ENCODE data around the gene TFF2. TPM values are rescaled to one million over a fixed set of nuclear protein-coding genes. Genes with fewer than 3 reads are reported as not detected.

Gene TFF2
- total and polyA plus RNA-seq, 2 donors from 2014 or later, result not detected

DNA sequence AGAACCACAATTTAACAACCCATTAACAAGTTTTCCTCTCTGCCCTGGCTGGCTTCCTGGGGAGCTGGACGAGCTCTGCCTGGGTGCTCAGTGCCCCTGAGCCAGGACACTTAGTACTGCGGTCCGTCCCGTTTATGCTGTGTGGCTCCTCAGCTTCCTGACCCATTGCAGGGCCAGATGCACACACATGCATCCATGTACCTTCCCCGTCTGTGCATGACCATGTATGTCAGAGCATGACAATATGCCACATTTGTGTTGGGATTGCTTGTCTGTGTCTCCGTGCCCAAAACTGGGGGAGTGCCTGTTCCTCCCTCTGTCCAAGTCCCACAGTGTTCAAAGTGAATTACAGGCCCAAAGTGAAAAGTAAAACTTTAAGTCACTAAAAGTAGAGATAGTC, 25.9 kb downstream of the TFF2 start:
- Histone ChIP-seq H3K9me3 (ENCODE audit: control insufficient read depth in 2 of 3, insufficient read depth in 1 of 3, low read length in 3 of 3) (peaks cover 0 to 5% (median 0%) of the 10 kb centered on the region in 3 donors), H3K27ac (ENCODE audit: low read depth in 2 of 2, low read length in 2 of 2) (no peak overlapping the region), H3K27me3 (ENCODE audit: control insufficient read depth, insufficient read depth, low read length) (no peaks in the 10 kb centered on the region), H3K4me1 (ENCODE audit: control insufficient read depth in 2 of 3, insufficient read depth in 2 of 3, low read depth in 1 of 3, low read length in 3 of 3) (no peaks in the 10 kb centered on the region), H3K36me3 (ENCODE audit: control insufficient read depth in 2 of 3, insufficient read depth in 3 of 3, low read length in 3 of 3) (no peaks in the 10 kb centered on the region), H3K9ac (ENCODE audit: low read length in 3 of 3) (no peak overlapping the region), H3K4me3 (ENCODE audit: low read length in 3 of 3) (no peak overlapping the region)
- DNase-seq (no peak), FAIRE-seq (no peak)
- intact Hi-C loops (cut with DNase I), result no loop called here
- TF ChIP-seq, protein P1, sequence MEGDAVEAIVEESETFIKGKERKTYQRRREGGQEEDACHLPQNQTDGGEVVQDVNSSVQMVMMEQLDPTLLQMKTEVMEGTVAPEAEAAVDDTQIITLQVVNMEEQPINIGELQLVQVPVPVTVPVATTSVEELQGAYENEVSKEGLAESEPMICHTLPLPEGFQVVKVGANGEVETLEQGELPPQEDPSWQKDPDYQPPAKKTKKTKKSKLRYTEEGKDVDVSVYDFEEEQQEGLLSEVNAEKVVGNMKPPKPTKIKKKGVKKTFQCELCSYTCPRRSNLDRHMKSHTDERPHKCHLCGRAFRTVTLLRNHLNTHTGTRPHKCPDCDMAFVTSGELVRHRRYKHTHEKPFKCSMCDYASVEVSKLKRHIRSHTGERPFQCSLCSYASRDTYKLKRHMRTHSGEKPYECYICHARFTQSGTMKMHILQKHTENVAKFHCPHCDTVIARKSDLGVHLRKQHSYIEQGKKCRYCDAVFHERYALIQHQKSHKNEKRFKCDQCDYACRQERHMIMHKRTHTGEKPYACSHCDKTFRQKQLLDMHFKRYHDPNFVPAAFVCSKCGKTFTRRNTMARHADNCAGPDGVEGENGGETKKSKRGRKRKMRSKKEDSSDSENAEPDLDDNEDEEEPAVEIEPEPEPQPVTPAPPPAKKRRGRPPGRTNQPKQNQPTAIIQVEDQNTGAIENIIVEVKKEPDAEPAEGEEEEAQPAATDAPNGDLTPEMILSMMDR (IDR thresholded peaks at IDR 0.05; ENCODE audit: borderline replicate concordance, extremely low read depth, insufficient read depth), result no peak

DNA sequence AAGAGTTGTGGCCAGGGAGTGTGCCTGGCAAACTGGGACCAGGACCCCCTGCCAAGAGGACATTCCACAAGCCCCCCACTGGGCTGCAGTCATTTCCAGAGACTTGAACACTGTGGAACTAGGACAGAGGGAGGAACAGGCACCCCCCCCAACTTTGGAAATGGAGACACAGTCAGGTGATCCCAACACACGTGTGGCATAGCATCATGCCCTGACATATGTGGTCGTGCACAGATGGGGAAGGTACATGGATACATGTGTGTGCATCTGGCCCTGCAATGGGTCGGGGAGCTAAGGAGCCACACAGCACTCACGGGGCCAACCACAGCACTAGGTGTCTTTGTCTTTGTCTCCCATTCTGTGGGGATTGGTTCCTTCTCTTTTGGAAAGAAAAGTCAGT, 28.9 kb downstream of the TFF2 start:
- no peak for FAIRE-seq
- TF ChIP-seq, protein P1 (IDR thresholded peaks at IDR 0.05; ENCODE audit: borderline replicate concordance, extremely low read depth, insufficient read depth), result no peak
- intact Hi-C loops (cut with DNase I), result no loop called here

DNA sequence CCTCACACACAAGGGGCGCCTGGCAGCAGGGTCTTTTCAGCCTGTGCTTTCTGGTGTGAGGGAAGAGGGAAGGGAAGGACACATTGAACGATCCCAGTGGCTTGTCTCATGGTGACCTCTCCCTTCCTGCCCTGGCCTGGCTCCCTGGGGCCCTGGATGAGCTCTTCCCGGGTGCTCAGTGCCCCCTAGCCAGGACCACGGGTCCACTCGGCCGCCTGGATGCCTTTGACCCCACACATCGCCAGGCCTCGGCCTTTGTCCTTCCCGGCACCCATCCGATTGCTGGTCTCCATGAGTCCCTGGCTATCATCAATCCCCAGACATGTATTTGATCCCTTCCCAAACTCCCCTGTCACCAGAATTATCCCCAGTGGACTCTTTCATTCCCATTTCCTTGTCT, 29.6 kb downstream of the TFF2 start:
- DNase-seq (no peak), FAIRE-seq (no peak)
- Histone ChIP-seq H3K4me1 (ENCODE audit: control insufficient read depth in 2 of 3, insufficient read depth in 2 of 3, low read depth in 1 of 3, low read length in 3 of 3) (no peaks in the 10 kb centered on the region), H3K9ac (ENCODE audit: low read length in 3 of 3) (no peak overlapping the region), H3K27me3 (ENCODE audit: control insufficient read depth, insufficient read depth, low read length) (no peaks in the 10 kb centered on the region), H3K27ac (ENCODE audit: low read depth in 2 of 2, low read length in 2 of 2) (no peak overlapping the region), H3K36me3 (ENCODE audit: control insufficient read depth in 2 of 3, insufficient read depth in 3 of 3, low read length in 3 of 3) (no peaks in the 10 kb centered on the region), H3K4me3 (ENCODE audit: low read length in 3 of 3) (no peak overlapping the region), H3K9me3 (ENCODE audit: control insufficient read depth in 2 of 3, insufficient read depth in 1 of 3, low read length in 3 of 3) (peaks cover 0 to 5% (median 0%) of the 10 kb centered on the region in 3 donors)
- TF ChIP-seq, protein P1 (IDR thresholded peaks at IDR 0.05; ENCODE audit: borderline replicate concordance, extremely low read depth, insufficient read depth), result no peak
- intact Hi-C loops (cut with DNase I), result no loop called here

More for the DNA sequence above, 28.9 kb downstream of the TFF2 start:
- Histone ChIP-seq H3K4me1 (ENCODE audit: control insufficient read depth in 2 of 3, insufficient read depth in 2 of 3, low read depth in 1 of 3, low read length in 3 of 3) (no peaks in the 10 kb centered on the region), H3K9me3 (ENCODE audit: control insufficient read depth in 2 of 3, insufficient read depth in 1 of 3, low read length in 3 of 3) (peaks cover 0 to 5% (median 0%) of the 10 kb centered on the region in 3 donors), H3K27ac (ENCODE audit: low read depth in 2 of 2, low read length in 2 of 2) (no peak overlapping the region), H3K27me3 (ENCODE audit: control insufficient read depth, insufficient read depth, low read length) (no peaks in the 10 kb centered on the region), H3K36me3 (ENCODE audit: control insufficient read depth in 2 of 3, insufficient read depth in 3 of 3, low read length in 3 of 3) (no peaks in the 10 kb centered on the region), H3K9ac (ENCODE audit: low read length in 3 of 3) (no peak overlapping the region), H3K4me3 (ENCODE audit: low read length in 3 of 3) (no peak overlapping the region)
- peak in 1 of 5 donors; percentile 12 for DNase-seq

DNA sequence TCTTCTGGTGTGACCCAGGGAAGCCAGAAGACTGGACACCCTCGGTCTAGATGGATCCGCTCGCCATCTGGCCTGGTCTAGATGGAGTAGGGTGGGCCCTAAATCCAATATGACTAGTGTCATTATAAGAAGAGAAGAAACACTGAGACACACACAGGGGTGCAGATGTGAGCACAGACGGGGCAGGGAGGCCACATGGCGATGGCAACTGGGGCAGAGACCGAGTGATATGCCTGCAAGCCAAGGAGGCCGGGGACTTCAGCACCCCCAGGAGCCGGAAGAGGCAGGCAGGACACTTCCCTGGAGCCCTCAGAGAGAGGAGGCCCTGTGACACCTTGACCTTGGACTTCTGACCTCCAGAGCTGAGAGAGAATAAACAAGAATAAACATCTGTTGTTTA, 30.0 kb downstream of the TFF2 start:
- no peaks in the 10 kb centered on the region for H3K4me1 ChIP-seq (ENCODE audit: control insufficient read depth in 2 of 3, insufficient read depth in 2 of 3, low read depth in 1 of 3, low read length in 3 of 3)
- DNase-seq, result peak in 1 of 5 donors; percentile 58
- no peak for FAIRE-seq
- no peaks in the 10 kb centered on the region for H3K36me3 ChIP-seq (ENCODE audit: control insufficient read depth in 2 of 3, insufficient read depth in 3 of 3, low read length in 3 of 3)
- H3K27me3 ChIP-seq (ENCODE audit: control insufficient read depth, insufficient read depth, low read length), result no peaks in the 10 kb centered on the region
- no peak overlapping the region for H3K9ac ChIP-seq (ENCODE audit: low read length in 3 of 3)
- H3K4me3 ChIP-seq (ENCODE audit: low read length in 3 of 3), result no peak overlapping the region
- H3K9me3 ChIP-seq (ENCODE audit: control insufficient read depth in 2 of 3, insufficient read depth in 1 of 3, low read length in 3 of 3), result peaks cover 0 to 5% (median 0%) of the 10 kb centered on the region in 3 donors
- no peak overlapping the region for H3K27ac ChIP-seq (ENCODE audit: low read depth in 2 of 2, low read length in 2 of 2)
- TF ChIP-seq, protein P1 (IDR thresholded peaks at IDR 0.05; ENCODE audit: borderline replicate concordance, extremely low read depth, insufficient read depth), result no peak
- intact Hi-C loops (cut with DNase I), result no loop called here

All from kidney (tissue), 14 donors.